GM19023 (cell line): ENCODE results near the gene LMTK2.
A peak's percentile ranks its signal among the peaks of the same experiment; 100 is the strongest.

ENCODE experiments used
- ATAC-seq: cut with Tn5 transposase; IDR thresholded peaks from one replicate; pipeline ENCODE4 v1.9.1; 2021; ENCODE audit warnings: mild to moderate bottlenecking, moderate library complexity; ENCODE audit not compliant: unreplicated experiment

LMTK2 gene

DNA sequence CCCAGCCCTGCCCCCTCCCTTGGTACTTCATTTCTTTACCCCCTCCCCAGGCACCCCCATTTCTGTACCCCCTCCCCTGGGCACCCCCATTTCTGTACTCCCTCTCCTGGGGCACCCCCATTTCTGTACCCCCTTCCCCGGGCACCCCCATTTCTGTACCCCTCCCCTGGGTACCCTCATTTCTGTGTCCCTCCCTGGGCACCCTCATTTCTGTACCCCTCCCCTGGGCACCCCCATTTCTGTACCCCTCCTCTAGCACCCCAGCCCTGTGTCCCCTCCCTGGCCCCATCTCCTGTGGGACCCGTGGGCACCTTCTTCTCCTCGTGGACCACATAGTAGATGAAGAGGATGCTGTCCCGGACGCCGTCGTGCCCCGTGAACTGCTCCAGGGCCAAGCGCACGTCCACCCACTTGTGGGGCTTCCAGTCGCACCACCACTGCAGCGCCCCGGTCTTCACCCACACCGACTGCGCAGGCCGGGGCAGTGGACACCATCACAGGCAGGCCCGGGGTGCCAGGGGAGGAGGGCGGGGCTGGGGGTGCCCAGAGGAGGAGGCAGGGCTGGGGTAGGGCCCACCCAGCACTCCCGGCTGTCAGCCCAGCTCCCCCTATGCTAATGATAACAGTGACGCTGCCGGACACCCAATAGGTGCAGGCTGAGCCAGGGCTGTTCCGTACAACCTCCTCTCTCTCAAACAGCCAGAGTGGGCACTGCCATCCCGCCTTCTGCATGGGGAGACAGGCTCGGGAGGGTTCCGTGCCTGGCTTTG is 125.0 kb downstream of the LMTK2 start:
- ATAC-seq: no peak

DNA sequence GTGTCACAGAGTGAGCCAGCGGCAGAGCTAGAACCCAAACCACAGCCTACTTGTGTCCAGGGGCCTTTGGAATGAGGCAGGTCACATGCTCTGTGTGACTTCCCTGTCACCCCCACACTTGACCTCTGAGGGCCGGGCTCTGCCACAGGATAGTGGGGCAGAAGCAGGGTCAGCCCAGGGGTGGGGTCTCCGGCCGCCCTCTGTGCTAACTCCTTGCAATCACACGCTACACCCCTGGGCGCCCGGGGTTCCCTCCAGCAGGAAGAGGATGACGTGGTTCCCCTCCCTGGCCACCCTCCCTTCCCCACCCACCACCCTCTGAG is 125.6 kb downstream of the LMTK2 start:
- ATAC-seq: no peak

DNA sequence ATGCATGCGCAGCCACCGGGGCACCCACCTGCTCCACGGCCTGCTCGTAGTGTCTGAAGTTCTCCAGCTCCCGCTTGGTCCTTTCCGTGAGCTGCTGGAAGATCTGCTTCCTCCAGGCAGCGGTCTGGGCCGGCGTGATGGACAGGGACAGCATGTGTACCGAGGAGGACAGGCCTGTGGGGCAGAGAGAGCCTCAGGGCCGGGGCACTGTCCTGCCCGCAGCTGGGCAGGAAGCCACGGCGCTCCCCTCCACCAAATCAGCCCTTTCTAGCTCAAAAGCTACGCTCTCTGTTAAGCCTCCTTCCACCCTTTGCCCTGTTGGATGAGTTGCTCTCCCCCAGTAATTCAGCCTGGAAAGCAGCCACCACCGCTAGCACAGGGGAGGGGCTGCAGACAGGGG is 126.1 kb downstream of the LMTK2 start:
- ATAC-seq: no peak

DNA sequence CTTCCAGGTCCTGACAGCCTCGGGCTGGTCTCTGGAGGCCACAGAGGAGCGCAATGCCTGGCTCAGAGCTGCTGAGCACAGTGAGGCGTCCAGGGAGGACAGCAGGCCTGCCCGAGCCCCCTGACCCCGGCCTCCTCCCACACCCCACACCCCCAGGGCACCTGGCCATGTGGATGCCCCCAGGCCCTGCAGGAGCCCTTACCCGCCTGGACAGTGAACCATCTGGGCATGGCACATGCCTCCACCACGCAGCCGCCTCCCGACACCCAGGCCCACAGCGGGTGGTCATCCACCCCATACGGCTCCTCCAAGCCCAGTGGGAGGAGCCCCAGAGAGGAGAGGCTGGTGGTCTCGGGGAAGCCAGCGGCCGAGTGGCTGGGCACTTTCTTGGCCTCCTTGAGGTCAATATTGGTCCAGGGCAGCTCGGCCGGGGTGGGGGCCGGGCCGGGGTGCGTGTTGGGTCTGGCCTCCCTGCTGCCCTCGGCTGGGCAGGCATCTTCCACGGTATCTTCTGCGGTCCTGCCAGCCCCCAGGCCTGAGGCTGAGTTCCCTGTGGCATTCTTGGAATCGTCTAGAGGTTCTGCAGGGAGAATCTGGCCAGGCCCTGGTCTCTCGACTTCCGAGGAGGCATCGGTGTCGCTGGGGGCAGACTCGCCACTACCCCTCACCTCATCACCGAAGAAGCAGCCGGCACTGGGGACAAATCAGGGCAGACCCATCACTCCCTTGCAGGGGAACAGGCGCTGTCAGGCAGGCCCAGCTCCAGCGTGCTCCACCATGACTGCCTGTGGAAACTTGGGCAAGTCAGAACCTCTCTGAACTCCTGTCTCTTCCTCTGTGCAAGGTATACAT is 126.8 kb downstream of the LMTK2 start:
- ATAC-seq: no peak

DNA sequence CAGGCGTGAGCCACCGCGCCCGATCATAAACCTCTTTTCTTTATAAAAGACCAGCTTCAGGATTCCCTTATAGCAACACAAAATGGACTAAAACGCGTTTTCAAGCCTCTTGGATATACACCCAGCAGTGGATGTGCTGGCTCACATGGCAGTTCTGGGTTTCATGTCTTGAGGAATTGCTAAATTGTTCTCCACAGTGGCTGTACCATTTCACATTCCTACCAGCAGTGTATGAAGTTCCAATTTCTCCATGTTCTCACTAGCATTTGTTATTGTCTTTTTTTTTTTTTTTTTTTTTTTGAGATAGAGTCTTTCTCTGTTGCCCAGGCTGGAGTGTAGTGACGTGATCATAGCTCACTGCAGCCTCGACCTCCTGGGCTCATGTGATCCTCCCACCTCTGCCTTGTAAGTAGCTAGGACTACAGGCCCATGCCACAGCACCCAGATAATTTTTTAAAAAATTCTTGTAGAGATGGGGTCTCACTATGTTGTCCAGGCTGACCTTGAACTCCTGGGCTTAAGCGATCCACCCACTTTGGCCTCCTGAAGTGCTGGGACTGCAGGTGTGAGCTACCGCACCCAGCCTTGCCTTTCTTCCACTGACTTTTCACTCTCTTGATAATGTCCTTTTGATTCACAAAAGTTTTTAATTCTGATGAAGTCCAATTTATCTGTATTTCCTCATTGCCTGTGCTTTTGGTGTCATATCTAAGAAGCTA is 127.9 kb downstream of the LMTK2 start:
- no peak for ATAC-seq

DNA sequence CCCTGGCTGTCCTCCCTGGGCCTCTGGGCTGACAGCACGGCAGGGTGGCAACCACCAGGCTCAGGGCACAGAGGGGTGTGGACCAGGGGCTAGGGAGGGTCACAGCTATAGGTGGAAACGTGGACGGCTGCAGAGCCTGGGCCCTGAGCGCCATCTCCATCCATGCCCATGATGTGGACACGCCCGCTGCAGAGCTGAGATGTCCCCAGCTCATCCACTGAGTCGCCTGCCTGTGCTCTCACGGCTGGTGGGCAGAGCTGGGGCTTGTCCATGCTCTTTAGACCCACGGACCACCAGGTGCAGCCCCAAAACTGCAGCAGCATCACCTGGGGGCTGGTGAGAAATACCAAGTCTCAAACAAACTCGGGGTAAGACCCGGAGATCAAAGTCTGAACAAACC is 129.2 kb downstream of the LMTK2 start:
- ATAC-seq: no peak

DNA sequence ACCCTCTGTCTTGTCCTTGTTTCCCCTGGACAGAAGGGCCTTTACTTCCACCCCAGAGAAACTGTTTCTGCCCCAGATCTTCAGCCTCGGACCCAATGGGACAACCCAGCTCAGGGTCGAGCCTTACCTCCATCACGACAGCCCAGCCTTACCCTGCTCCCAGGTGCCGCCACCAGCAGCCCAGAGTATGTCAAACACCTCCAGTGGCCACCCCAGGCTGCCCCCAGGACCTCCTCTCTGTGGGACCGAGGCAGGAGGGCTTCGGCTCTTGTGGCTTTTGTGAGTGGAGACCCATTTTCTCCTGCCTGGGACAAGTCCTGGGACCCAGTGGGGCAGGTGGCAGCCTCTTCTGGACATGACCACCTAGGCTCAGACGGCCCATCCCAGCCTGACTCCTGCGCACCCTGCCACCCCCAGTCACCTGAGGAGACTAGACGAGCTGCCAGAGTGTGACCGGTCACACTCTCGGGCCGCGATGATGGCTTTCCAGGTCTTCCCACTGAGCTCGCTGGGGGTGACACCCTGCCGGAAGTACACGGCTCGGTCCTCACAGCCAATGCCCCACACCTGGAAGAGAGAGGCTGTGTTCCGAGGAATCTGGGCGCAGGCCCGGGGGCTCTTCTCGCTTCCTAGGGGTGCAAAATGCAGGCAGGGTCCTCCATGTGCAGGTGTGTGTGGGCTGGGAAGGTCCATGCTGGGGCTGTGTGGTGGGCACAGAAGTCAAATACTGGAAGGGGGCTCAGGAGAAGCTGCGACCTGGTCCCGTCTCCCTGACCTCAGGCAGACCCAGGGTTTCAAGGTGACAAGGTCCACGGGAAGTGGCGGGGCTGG is 129.9 kb downstream of the LMTK2 start:
- ATAC-seq: no peak

DNA sequence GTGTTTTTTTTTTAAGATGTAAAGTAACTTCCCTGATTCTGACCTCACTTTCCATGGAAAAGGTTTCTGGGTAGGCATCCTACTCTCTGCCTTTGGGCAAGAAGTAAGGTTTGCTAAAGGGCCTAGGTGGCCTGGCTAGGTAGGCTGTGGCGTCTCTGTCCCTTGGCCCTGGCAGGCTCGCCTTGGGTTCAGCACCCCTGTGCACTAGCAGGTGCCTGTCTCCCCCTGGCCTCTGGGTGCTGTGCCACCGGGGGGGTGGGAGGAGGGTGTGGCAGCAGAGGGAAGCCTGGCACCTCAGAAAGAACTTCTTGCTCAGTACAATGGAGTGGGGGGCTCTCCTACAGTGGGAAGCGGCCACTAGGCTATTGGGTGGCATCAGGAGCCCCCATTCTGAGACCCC is 131.4 kb downstream of the LMTK2 start:
- no peak for ATAC-seq

DNA sequence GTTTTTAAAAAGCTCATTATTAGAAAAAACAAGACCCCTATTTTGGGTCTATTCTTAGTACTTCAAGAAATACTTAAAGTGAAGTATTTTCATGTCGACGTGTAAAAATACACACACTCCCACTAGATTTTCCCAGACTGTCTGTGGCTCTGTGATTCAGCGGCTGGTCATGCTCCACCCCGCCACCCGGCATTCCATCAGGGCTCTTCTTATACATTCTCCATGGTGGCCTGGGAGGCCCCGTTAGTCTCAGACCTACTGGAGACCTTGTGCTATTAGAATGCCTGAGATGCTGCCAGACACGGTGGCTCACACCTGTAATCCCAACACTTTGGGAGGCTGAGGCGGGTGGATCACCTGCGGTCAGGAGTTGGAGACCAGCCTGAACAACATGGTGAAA is 132.3 kb downstream of the LMTK2 start:
- no peak for ATAC-seq

DNA sequence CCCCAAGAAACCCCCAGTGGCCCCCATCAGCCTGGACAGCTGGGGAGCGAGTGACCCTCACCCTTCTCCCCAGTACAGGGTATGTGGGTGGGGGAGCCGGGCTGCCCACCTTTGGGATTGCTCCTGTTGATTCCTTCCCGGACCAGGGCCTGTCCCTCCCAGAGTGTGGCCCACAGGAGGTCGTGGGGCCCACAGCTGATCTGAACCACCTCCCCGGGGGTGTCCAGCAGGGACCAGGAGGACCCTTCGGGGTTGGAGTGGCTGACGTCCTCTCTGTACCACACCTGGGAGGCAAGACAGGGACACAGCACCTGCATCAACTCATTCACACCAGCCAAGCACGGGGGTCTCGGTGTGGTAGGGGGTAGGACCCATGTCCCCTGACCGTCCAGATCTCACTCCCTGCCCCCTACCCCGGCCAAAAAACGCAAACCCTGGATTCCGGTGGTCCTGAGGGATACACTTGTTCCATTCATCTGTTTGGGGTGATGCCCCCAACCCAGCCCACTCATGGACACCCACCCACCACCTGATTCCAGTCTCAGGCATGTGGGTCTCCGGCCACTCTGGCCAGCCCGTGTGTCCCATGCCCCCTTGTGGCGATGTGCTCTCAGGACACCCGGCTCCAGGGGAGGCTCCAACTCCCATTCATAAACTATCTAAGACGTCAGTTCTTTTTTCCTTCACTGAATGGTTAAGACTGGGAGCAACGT is 134.5 kb downstream of the LMTK2 start:
- ATAC-seq: no peak

DNA sequence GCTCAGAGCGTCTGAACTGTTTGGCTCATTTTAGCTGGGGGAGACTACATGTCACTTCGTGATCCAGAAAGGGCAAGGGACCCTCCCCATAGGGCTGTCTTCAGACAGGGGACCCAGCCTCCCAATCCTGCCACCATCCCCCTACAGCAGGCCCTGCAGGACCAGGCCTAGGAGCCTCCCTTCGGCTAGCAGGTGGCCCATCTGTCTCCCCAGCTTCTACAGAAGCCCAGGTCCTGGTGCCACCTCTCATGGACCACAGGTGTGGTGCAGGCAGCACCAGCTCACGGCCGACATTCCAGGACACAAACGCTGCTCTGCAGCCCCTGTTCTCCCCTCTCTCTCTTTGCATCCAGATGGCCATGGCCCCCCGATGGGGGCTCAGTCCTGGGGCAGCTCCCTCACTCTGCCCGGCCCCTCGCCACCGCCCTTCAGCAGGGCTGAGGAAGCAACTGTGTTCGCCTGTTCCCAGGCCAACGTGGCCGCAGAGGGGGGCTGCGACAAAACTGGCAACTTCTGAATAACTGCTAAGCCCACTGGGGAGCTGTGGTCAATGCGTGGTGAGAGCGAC is 135.1 kb downstream of the LMTK2 start:
- no peak for ATAC-seq

DNA sequence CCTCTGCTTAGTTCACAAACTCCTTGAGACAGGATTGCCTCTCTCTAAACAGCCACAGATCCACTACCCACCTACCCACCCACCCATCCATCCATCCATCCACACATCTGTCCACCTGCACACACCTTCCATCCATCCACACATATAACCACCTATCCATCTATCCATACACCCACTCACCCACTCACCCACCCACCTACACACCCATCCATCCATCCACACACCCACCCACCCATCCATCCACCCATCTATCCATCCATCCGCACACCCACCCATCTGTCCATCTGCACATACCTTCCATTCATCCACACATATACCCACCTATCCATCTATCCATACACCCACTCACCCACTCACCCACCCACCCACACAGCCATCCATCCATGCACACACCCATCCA is 135.7 kb downstream of the LMTK2 start:
- ATAC-seq: no peak

DNA sequence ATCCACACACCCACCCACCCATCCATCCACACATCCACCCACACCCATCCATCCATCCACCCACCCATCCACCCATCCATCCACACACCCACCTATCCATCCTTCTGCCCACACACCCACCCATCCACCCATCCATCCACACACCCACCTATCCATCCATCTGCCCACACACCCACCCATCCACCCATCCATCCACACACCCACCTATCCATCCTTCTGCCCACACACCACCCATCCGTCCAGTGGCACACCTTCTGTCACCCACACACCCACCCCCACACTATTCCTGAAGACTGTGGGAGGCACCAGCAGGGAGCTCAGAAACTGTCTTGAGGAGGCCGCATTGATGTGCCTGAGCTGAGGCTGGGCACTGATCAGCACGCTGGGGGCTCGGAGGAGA is 136.3 kb downstream of the LMTK2 start:
- no peak for ATAC-seq

DNA sequence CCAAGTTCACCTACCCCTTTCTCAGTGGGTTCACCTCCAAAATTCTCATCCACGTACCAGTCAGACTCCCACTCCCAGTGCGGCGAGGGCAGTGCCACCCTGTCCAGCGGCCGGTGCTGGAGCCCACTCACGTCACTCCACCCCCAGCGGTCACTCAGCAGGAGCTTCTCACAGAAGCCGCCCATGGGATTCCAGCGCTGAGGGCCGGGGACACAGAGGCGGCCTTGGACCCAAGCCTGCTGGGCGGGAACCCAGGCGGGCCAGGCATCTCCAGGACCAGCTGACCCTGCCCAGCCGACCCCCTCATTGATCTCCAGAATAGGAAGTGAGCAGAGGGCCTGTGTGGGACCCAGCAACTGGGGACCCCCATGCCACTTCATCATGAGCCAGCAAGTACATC is 138.2 kb downstream of the LMTK2 start:
- ATAC-seq: no peak

DNA sequence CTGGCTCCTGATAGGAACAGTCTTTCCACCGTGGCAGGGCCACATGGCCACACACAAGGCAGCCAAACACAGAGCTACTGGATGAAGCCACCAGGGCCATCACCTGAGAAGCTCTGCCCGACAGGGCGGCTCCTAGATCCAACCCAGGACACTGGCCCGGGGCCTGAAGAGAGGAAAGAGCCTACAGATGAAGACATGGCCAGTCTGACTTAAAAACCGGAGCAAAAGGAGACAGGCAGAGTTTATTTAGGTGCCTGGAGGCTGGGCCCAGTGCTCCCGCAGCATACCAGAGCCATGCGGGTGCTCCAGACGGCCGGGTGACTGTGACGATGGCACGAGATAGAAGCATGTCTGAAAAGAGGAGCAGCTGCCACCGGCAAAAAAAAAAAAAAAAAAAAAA is 141.5 kb downstream of the LMTK2 start:
- no peak for ATAC-seq

DNA sequence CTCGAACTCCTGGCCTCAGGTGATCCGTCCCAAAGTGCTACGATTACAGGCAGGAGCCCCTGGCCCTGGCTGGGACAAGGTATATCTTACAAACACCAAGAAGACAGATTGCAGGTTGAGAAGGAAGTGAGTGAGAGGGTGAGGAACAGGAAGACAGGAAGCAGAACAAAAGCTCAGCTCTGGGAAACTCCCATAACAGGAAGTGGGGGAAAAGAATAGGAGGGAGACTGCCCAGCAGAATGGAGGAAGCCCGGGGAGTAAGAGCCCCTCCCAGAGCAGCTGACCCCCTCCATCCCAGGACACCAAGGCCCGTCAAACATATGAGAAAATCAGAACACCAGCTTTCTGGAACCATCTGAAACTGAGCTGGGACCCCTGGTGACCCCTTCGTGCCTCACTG is 142.4 kb downstream of the LMTK2 start:
- ATAC-seq: no peak

DNA sequence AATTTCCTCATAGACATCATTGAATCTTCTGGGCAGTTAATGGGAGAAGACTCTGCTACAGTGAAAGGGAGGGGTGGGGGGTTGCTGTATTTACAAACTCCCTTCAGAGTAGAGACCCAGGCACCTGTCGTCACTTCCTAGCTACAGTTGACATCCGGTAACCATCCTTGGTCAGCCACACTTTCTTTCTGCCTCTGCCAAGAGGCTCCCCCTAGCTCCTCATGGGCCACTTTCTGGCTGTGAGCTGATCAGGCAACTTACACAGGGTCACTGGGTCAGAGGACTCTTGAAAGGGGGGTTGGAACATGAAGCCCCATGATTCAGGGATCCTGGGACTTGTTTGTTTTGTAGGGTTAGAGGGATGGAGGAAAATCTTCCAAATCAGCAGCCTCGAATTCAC is 144.1 kb downstream of the LMTK2 start:
- no peak for ATAC-seq

DNA sequence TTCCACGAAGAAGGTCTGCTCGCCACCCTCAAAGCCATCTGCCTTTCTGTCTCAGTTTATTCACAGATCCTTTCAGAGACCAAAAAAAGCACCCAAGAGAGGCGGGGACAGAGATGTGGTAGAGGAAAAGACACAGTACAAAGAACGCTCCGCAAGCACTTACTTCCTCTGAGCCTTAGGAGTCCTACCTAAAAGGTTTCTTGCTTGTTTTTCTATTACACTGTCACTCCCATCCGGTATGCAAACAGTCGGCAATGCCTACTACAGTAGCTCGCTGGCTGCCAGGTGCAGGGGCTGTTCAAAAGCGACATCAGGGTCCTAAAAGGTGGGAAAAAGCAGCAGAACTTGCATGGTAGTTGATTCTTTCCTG is 144.6 kb downstream of the LMTK2 start:
- ATAC-seq: peak; percentile 12

DNA sequence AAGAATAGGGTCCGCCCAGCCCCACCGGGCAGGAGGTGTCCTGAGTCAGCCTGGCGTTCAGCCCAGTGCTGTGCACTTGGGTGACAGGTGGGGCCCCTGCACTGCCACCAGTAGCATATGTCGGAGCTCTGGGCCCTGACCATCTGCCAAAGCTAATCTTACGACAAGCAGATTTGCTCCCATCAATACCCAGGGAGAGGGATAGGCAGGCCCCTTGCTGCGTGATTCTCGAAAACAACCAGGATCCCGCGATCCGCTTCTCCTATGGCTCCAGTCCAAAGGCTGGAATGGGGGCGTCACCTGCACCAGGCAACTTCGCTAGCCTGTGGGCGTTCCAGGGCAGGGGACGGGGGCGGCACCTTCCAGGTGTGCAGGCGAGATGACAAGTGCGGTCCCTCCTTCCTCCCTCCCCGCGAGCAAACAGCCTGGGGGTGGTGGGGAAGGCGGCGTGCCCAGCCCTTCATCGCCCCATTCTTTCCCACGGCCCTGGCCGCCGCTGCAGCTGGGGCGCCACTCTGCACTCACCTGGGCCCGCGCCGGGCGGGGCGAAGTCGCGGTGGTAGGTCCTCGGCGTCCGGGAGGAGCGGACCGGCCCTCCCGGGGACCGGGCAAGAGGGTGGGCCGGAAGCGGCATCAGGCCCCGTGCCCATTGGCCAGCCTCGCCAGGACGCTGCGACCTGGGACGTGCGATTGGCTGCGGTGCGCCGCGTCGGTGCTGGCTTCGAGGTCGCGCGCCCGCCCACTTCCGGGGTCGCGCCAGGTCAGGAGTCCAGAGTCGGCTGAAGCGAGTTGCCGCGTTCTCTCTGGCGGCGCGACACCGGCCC is 145.2 kb downstream of the LMTK2 start, which contains the start of gene TECPR1:
TSS of gene TECPR1 (minus strand) at position 632 of the 824 bp plus-strand sequence. CDS start 6,086 bp downstream, outside the sequence.
- ATAC-seq: peak; percentile 98
